Dendritic cell treated with granulocyte-macrophage colony-stimulating factor and Interleukin-4, amounts not matched to agents 40 ng/mL and 50 ng/mL, for 4 days (primary cell): ENCODE results near the gene TRIP13.

ENCODE experiments used
- H3K27ac Mint-ChIP-seq: one replicate; pipeline ENCODE4 v1.8.0; 2022; ENCODE audit warnings: mild to moderate bottlenecking, mixed read lengths
- H3K27me3 Mint-ChIP-seq: one replicate; pipeline ENCODE4 v1.8.0; 2022; ENCODE audit warnings: mild to moderate bottlenecking, mixed read lengths
- H3K36me3 Mint-ChIP-seq: one replicate; pipeline ENCODE4 v1.8.0; 2022; ENCODE audit warnings: low read depth, mixed read lengths
- H3K4me1 Mint-ChIP-seq: one replicate; pipeline ENCODE4 v1.8.0; 2022; ENCODE audit warnings: low read depth, mixed read lengths
- H3K4me3 Mint-ChIP-seq: one replicate; pipeline ENCODE4 v1.8.0; 2022; ENCODE audit warnings: mild to moderate bottlenecking, moderate library complexity, mixed read lengths
- H3K9me3 Mint-ChIP-seq: one replicate; pipeline ENCODE4 v1.8.0; 2022; ENCODE audit warnings: mixed read lengths
- intact Hi-C: fragments of 100-400 bp; cut with micrococcal nuclease; formaldehyde crosslinking; loops from one replicate; pipeline ENCODE4 v1.15.0; 2022

Gene TRIP13

GRCh38 chr5:963673-964531 lies 71.2 kb downstream of the TRIP13 start:
- H3K27me3 Mint-ChIP-seq = peaks cover 13% of the 10 kb centered on the region
- H3K4me3 Mint-ChIP-seq = no peak overlapping the region
- no peaks in the 10 kb centered on the region for H3K4me1 Mint-ChIP-seq
- intact Hi-C loops = no loop called here
- no peak overlapping the region for H3K27ac Mint-ChIP-seq
- H3K36me3 Mint-ChIP-seq = no peaks in the 10 kb centered on the region
- H3K9me3 Mint-ChIP-seq = no peaks in the 10 kb centered on the region

- intact Hi-C loops = no loop called here
- Mint-ChIP-seq H3K4me3 (no peak overlapping the region), H3K9me3 (no peaks in the 10 kb centered on the region), H3K36me3 (no peaks in the 10 kb centered on the region), H3K4me1 (no peaks in the 10 kb centered on the region), H3K27ac (no peak overlapping the region), H3K27me3 (peaks cover 21% of the 10 kb centered on the region)
Observed at GRCh38 chr5:964821-965220, 72.1 kb downstream of the TRIP13 start.

- no peaks in the 10 kb centered on the region for H3K9me3 Mint-ChIP-seq
- no peaks in the 10 kb centered on the region for H3K36me3 Mint-ChIP-seq
- intact Hi-C loops = no loop called here
- no peak overlapping the region for H3K4me3 Mint-ChIP-seq
- peaks cover 20% of the 10 kb centered on the region for H3K27me3 Mint-ChIP-seq
- H3K27ac Mint-ChIP-seq = no peak overlapping the region
- H3K4me1 Mint-ChIP-seq = no peaks in the 10 kb centered on the region
Observed at GRCh38 chr5:965604-966344, 73.1 kb downstream of the TRIP13 start.

GRCh38 chr5:966345-966710 lies 73.6 kb downstream of the TRIP13 start:
- intact Hi-C loops = no loop called here
- H3K4me1 Mint-ChIP-seq = no peaks in the 10 kb centered on the region
- H3K27ac Mint-ChIP-seq = no peak overlapping the region
- no peaks in the 10 kb centered on the region for H3K9me3 Mint-ChIP-seq
- H3K4me3 Mint-ChIP-seq = no peak overlapping the region
- H3K27me3 Mint-ChIP-seq = peaks cover 23% of the 10 kb centered on the region
- H3K36me3 Mint-ChIP-seq = no peaks in the 10 kb centered on the region

- H3K4me3 Mint-ChIP-seq = no peak overlapping the region
- intact Hi-C loops = no loop called here
- H3K4me1 Mint-ChIP-seq = no peaks in the 10 kb centered on the region
- peaks cover 27% of the 10 kb centered on the region for H3K27me3 Mint-ChIP-seq
- no peak overlapping the region for H3K27ac Mint-ChIP-seq
- no peaks in the 10 kb centered on the region for H3K9me3 Mint-ChIP-seq
- no peaks in the 10 kb centered on the region for H3K36me3 Mint-ChIP-seq
Observed at GRCh38 chr5:966941-967340, 74.3 kb downstream of the TRIP13 start.
